Astrocyte (in vitro differentiated cells and primary cell): ENCODE measurements around the gene TFF2. TPM values are rescaled to one million over a fixed set of nuclear protein-coding genes. Genes with fewer than 3 reads are reported as not detected.

Experiments used
- DNase-seq: peaks from one replicate; pipeline ENCODE4 v3.0.0-alpha.2; 2010; ENCODE audit warnings: low read depth
- FAIRE-seq: peaks from 2 replicates; lab custom pipeline; 2011; peaks lifted over from hg19 to GRCh38; lab: Jason Lieb, UNC
- H2AFZ ChIP-seq: 2 replicates; pipeline ENCODE4 v1.6.0; 2012; ENCODE audit warnings: low read depth, low read length, inconsistent platforms
- H3K27ac ChIP-seq: 2 replicates; pipeline ENCODE4 v1.5.1; 2011; ENCODE audit warnings: low read depth, low read length, inconsistent platforms
- H3K27me3 ChIP-seq: 2 replicates; pipeline ENCODE4 v1.6.0; 2011; ENCODE audit warnings: low read length, inconsistent platforms; ENCODE audit not compliant: insufficient read depth
- H3K36me3 ChIP-seq: 2 replicates; pipeline ENCODE4 v1.5.1; 2011; ENCODE audit warnings: low read length, inconsistent platforms; ENCODE audit not compliant: insufficient read depth
- H3K4me1 ChIP-seq: 2 replicates; pipeline ENCODE4 v1.5.1; 2011; ENCODE audit warnings: low read length, inconsistent platforms; ENCODE audit not compliant: insufficient read depth
- H3K4me2 ChIP-seq: 2 replicates; pipeline ENCODE4 v1.6.0; 2012; ENCODE audit warnings: low read length, inconsistent platforms
- H3K4me3 ChIP-seq: 2 replicates; pipeline ENCODE4 v1.5.1; 2011; ENCODE audit warnings: low read depth, mild to moderate bottlenecking, low read length, inconsistent platforms; ENCODE audit not compliant: insufficient read depth
- H3K79me2 ChIP-seq: 2 replicates; pipeline ENCODE4 v1.6.0; 2012; ENCODE audit warnings: mild to moderate bottlenecking, low read length, inconsistent platforms; ENCODE audit not compliant: insufficient read depth
- H3K9ac ChIP-seq: 2 replicates; pipeline ENCODE4 v1.6.0; 2012; ENCODE audit warnings: mild to moderate bottlenecking, low read length, inconsistent platforms
- H3K9me3 ChIP-seq: 2 replicates; pipeline ENCODE4 v1.5.1; 2012; ENCODE audit warnings: low read depth, mild to moderate bottlenecking, low read length, inconsistent platforms; ENCODE audit not compliant: insufficient read depth
- H4K20me1 ChIP-seq: 2 replicates; pipeline ENCODE4 v1.6.0; 2012; ENCODE audit warnings: low read length, inconsistent platforms; ENCODE audit not compliant: insufficient read depth
- H3K27ac Mint-ChIP-seq: one replicate; pipeline ENCODE4 v1.8.0; 2021; ENCODE audit warnings: mild to moderate bottlenecking, mixed read lengths; ENCODE audit not compliant: unreplicated experiment
- H3K27me3 Mint-ChIP-seq: one replicate; pipeline ENCODE4 v1.8.0; 2021; ENCODE audit warnings: low read depth, mixed read lengths; ENCODE audit not compliant: unreplicated experiment
- H3K36me3 Mint-ChIP-seq: one replicate; pipeline ENCODE4 v1.8.0; 2021; ENCODE audit warnings: low read depth, mixed read lengths; ENCODE audit not compliant: unreplicated experiment
- H3K4me1 Mint-ChIP-seq: one replicate; pipeline ENCODE4 v1.8.0; 2021; ENCODE audit warnings: low read depth, mixed read lengths; ENCODE audit not compliant: unreplicated experiment
- H3K4me3 Mint-ChIP-seq: one replicate; pipeline ENCODE4 v1.8.0; 2021; ENCODE audit warnings: mild to moderate bottlenecking, moderate library complexity, mixed read lengths; ENCODE audit not compliant: unreplicated experiment
- H3K9me3 Mint-ChIP-seq: one replicate; pipeline ENCODE4 v1.8.0; 2021; ENCODE audit warnings: mild to moderate bottlenecking, mixed read lengths; ENCODE audit not compliant: unreplicated experiment
- EZH2 ChIP-seq: IDR thresholded peaks from 2 replicates; pipeline ENCODE4 v1.6.1; 2012; ENCODE audit warnings: mild to moderate bottlenecking, low read length, inconsistent platforms; ENCODE audit not compliant: insufficient read depth
- total RNA-seq: library from RNA; stranded (reverse); gene quantifications from 2 replicates; pipeline ENCODE4 v1.2.1, GENCODE V29; 2021
- TF ChIP-seq, protein P1 (sequence below): IDR thresholded peaks from 2 replicates; pipeline ENCODE4 v1.5.1; 2011; ENCODE audit warnings: low read depth, mild to moderate bottlenecking, inconsistent platforms, low read length, moderate library complexity; ENCODE audit not compliant: insufficient read depth

The TFF2 gene
- total RNA-seq, 1 donor from 2014 or later: not detected

DNA sequence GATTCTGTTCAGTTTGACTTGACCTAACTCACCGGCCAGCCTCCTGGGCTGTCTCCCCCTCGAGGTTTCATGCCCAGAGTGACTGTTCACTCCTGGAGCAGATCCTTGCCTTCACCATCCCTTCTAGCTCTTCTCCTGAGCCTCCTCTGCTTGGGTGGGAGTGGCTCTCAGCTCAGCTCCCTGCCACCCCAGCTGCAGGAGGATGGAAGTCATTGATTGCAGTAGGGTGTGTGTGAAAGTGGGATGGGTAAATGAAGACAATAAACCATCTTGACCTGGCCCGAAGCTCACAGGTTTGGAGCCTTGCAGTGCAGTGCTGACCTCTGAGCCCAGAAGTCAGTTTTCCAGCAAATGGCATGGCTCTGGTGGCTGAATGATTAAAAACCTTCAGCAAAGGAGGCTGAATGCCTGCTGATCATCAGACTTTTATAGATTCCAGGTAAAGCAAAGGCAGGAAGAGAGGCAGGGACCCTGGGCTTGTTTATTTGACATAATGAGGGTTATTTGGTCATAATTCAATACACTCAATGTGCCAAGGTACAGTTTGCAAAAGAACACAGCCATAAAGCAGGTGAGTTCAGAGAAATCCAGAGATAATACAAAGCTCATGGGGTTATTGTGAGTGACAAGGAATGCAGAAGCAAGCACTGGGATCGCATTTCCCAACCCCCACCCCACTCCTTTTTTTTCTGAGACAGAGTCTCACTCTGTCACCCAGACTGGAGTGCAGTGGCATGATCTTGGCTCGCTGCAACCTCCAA lies 18.1 kb downstream of the TFF2 start:
- peaks cover 5% of the 10 kb centered on the region for H3K4me1 Mint-ChIP-seq
- no peak for FAIRE-seq
- H3K27ac ChIP-seq: no peak overlapping the region
- no peak for DNase-seq
- peaks cover 17% of the 10 kb centered on the region for H3K9me3 Mint-ChIP-seq
- no peaks in the 10 kb centered on the region for H3K36me3 ChIP-seq
- TF ChIP-seq EZH2: no peak
- TF ChIP-seq, protein P1, sequence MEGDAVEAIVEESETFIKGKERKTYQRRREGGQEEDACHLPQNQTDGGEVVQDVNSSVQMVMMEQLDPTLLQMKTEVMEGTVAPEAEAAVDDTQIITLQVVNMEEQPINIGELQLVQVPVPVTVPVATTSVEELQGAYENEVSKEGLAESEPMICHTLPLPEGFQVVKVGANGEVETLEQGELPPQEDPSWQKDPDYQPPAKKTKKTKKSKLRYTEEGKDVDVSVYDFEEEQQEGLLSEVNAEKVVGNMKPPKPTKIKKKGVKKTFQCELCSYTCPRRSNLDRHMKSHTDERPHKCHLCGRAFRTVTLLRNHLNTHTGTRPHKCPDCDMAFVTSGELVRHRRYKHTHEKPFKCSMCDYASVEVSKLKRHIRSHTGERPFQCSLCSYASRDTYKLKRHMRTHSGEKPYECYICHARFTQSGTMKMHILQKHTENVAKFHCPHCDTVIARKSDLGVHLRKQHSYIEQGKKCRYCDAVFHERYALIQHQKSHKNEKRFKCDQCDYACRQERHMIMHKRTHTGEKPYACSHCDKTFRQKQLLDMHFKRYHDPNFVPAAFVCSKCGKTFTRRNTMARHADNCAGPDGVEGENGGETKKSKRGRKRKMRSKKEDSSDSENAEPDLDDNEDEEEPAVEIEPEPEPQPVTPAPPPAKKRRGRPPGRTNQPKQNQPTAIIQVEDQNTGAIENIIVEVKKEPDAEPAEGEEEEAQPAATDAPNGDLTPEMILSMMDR: no peak
- H3K79me2 ChIP-seq: no peaks in the 10 kb centered on the region
- H3K9ac ChIP-seq: no peak overlapping the region
- no peak overlapping the region for H3K4me3 Mint-ChIP-seq
- no peaks in the 10 kb centered on the region for H3K9me3 ChIP-seq
- no peaks in the 10 kb centered on the region for H4K20me1 ChIP-seq
- no peak overlapping the region for H3K4me3 ChIP-seq
- H3K4me2 ChIP-seq: no peak overlapping the region
- no peak overlapping the region for H2AFZ ChIP-seq
- H3K27me3 Mint-ChIP-seq: peaks cover 6% of the 10 kb centered on the region
- peaks cover 25% of the 10 kb centered on the region for H3K27me3 ChIP-seq
- no peaks in the 10 kb centered on the region for H3K36me3 Mint-ChIP-seq
- H3K4me1 ChIP-seq: peaks cover 1% of the 10 kb centered on the region
- H3K27ac Mint-ChIP-seq: no peak overlapping the region

DNA sequence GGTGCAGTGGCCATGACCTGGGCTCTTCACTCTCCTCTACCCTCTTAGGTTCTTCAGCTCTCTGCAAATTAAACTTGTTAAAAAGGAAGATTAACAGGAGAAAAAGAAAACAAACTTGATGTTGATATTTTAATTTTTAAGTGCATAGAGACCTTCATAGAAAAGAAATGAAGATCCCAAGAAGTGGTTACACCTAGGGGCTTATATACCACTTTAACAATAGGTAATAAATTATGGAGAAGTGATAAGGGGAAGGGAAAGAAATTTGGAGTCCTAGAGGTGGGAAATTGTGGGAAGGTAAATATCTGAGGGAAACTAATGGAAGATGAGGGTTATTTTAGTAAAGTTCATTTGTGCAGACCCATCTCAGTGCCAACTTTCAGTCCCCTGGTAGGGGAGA lies 19.1 kb downstream of the TFF2 start:
- no peak for FAIRE-seq
- peaks cover 3% of the 10 kb centered on the region for H3K27me3 Mint-ChIP-seq

More for the DNA sequence above, 19.1 kb downstream of the TFF2 start:
- Mint-ChIP-seq H3K4me3 (no peak overlapping the region), H3K4me1 (peaks cover 5% of the 10 kb centered on the region), H3K9me3 (peaks cover 17% of the 10 kb centered on the region), H3K36me3 (no peaks in the 10 kb centered on the region), H3K27ac (no peak overlapping the region)
- Histone ChIP-seq H3K9me3 (no peaks in the 10 kb centered on the region), H3K79me2 (no peaks in the 10 kb centered on the region), H3K27ac (no peak overlapping the region), H4K20me1 (no peaks in the 10 kb centered on the region), H3K36me3 (no peaks in the 10 kb centered on the region), H3K4me2 (no peak overlapping the region), H3K9ac (no peak overlapping the region), H3K4me1 (no peaks in the 10 kb centered on the region), H3K27me3 (peaks cover 18% of the 10 kb centered on the region), H3K4me3 (no peak overlapping the region), H2AFZ (no peak overlapping the region)
- no peak for TF ChIP-seq EZH2
- TF ChIP-seq, protein P1: no peak
- DNase-seq: no peak
